ENCODE measurements around the gene DHX8. TPM values are rescaled to one million over a fixed set of nuclear protein-coding genes. Genes with fewer than 3 reads are reported as not detected.

The DHX8 gene
- polyA plus RNA-seq, 4 donors, result 21.6 to 33.8 (median 27.4) TPM

GRCh38 chr17:43543300-43543699 lies 59.5 kb downstream of the DHX8 start:
- no peak for DNase-seq
- WGBS, 3 donors, result 38 to 62% (median 61%) methylated on average over 3 to 4 of the region's 4 CpGs
- no peak overlapping the region for H3K4me3 ChIP-seq (ENCODE audit: low read depth in 1 of 3, low read length in 3 of 3)
- peaks cover 0 to 18% (median 6%) of the 10 kb centered on the region in 3 donors for H3K27me3 ChIP-seq (ENCODE audit: control insufficient read depth in 3 of 3, insufficient read depth in 3 of 3, low read length in 3 of 3)
- FAIRE-seq, result no peak
- peaks cover 0 to 15% (median 0%) of the 10 kb centered on the region in 3 donors for H3K36me3 ChIP-seq (ENCODE audit: control insufficient read depth in 3 of 3, insufficient read depth in 2 of 3, low read depth in 1 of 3, low read length in 3 of 3)
- H3K4me1 ChIP-seq (ENCODE audit: control insufficient read depth in 3 of 3, insufficient read depth in 2 of 3, low read depth in 1 of 3, low read length in 2 of 3), result peaks cover 2 to 18% (median 6%) of the 10 kb centered on the region in 3 donors
- H3K27ac ChIP-seq (ENCODE audit: low read depth in 1 of 3, low read length in 2 of 3), result no peak overlapping the region
- no peaks in the 10 kb centered on the region for H3K9me3 ChIP-seq (ENCODE audit: control insufficient read depth in 2 of 2, insufficient read depth in 1 of 2, low read depth in 1 of 2, low read length in 1 of 2)

DNA sequence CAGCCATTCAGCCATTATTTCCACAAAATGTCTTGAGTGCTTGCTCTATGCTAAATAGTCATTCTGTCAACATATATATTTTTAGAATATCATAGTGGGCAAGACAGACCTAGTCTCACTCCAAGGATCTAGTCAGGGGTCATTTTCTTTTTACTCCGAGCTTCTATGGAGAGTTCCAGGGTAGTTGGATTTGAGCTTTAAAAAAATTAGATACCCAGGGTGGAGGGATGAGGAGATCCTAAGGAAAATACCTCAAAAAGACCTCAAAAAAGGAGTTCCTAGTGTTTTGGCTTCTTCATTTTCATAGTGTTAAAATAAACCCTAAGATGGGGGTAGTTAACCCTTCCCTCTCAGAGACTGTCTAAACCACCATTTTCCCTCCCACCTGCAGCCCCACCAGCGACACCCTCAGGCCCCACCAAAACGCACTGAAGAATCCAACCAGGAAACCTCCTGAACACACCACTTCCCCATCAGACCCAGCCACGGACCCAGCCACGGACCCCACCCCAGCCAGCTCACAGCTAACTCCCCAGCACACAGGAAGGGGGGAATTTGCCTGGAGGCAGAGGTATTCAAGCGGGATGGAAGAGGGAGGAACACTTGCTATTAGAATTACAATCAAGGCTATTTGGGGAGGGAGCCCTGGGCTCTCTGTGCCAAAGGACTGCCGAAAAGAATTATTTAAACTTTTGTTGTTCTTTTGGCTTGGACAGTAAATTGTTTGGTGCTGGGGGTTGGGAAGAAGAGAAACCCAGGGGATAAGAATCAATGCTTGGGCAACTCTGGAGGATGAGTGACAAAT lies 60.2 kb downstream of the DHX8 start:
- Histone ChIP-seq H3K36me3 (ENCODE audit: control insufficient read depth in 3 of 3, insufficient read depth in 2 of 3, low read depth in 1 of 3, low read length in 3 of 3) (peaks cover 0 to 15% (median 0%) of the 10 kb centered on the region in 3 donors), H3K27me3 (ENCODE audit: control insufficient read depth in 3 of 3, insufficient read depth in 3 of 3, low read length in 3 of 3) (peaks cover 0 to 18% (median 6%) of the 10 kb centered on the region in 3 donors), H3K27ac (ENCODE audit: low read depth in 1 of 3, low read length in 2 of 3) (peak overlapping the region in 1 of 3 donors; percentile 15), H3K9me3 (ENCODE audit: control insufficient read depth in 2 of 2, insufficient read depth in 1 of 2, low read depth in 1 of 2, low read length in 1 of 2) (no peaks in the 10 kb centered on the region), H3K4me3 (ENCODE audit: low read depth in 1 of 3, low read length in 3 of 3) (peak overlapping the region in 1 of 3 donors; percentile 35), H3K4me1 (ENCODE audit: control insufficient read depth in 3 of 3, insufficient read depth in 2 of 3, low read depth in 1 of 3, low read length in 2 of 3) (peaks cover 2 to 18% (median 6%) of the 10 kb centered on the region in 3 donors)
- WGBS, 3 donors, result 25 to 32% (median 26%) methylated on average over 7 of the region's 7 CpGs
- DNase-seq (no peak), FAIRE-seq (no peak)

DNA sequence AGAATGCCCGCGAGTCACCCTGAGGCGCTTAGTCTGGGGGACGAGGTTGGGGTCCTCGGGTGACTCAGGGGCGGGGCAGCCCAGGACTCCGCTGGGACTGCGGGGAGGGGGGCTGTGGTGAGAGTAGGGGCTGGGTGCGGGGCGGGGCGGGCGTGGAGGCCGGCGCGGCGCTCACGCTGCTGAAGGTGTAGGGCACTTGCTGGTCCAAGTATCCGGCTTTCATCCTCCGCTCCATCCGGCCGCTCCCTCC lies 61.5 kb downstream of the DHX8 start:
- WGBS, 3 donors, result 0% methylated on average over 14 to 21 of the region's 21 CpGs
- peaks cover 2 to 21% (median 6%) of the 10 kb centered on the region in 3 donors for H3K4me1 ChIP-seq (ENCODE audit: control insufficient read depth in 3 of 3, insufficient read depth in 2 of 3, low read depth in 1 of 3, low read length in 2 of 3)
- H3K9me3 ChIP-seq (ENCODE audit: control insufficient read depth in 2 of 2, insufficient read depth in 1 of 2, low read depth in 1 of 2, low read length in 1 of 2), result no peaks in the 10 kb centered on the region
- H3K27me3 ChIP-seq (ENCODE audit: control insufficient read depth in 3 of 3, insufficient read depth in 3 of 3, low read length in 3 of 3), result peaks cover 0 to 18% (median 6%) of the 10 kb centered on the region in 3 donors
- FAIRE-seq (no peak), DNase-seq (peak in 1 of 2 donors; percentile 19)
- H3K27ac ChIP-seq (ENCODE audit: low read depth in 1 of 3, low read length in 2 of 3), result peak overlapping the region in 2 of 3 donors; percentile 49 to 75
- H3K36me3 ChIP-seq (ENCODE audit: control insufficient read depth in 3 of 3, insufficient read depth in 2 of 3, low read depth in 1 of 3, low read length in 3 of 3), result peaks cover 0 to 15% (median 0%) of the 10 kb centered on the region in 3 donors
- H3K4me3 ChIP-seq (ENCODE audit: low read depth in 1 of 3, low read length in 3 of 3), result peak overlapping the region; percentile 7 to 51 (median 35)

- DNase-seq (peak; percentile 89 to 95), FAIRE-seq (no peak)
- 1% methylated on average over 46 of the region's 46 CpGs for WGBS, 3 donors
- peaks cover 0 to 18% (median 6%) of the 10 kb centered on the region in 3 donors for H3K27me3 ChIP-seq (ENCODE audit: control insufficient read depth in 3 of 3, insufficient read depth in 3 of 3, low read length in 3 of 3)
- peaks cover 0 to 7% (median 0%) of the 10 kb centered on the region in 3 donors for H3K36me3 ChIP-seq (ENCODE audit: control insufficient read depth in 3 of 3, insufficient read depth in 2 of 3, low read depth in 1 of 3, low read length in 3 of 3)
- H3K27ac ChIP-seq (ENCODE audit: low read depth in 1 of 3, low read length in 2 of 3), result peak within 1 kb of the TSS in 2 of 3 donors; percentile 53 to 75
- peaks cover 2 to 26% (median 6%) of the 10 kb centered on the region in 3 donors for H3K4me1 ChIP-seq (ENCODE audit: control insufficient read depth in 3 of 3, insufficient read depth in 2 of 3, low read depth in 1 of 3, low read length in 2 of 3)
- peak within 1 kb of the TSS; percentile 13 to 51 (median 35) for H3K4me3 ChIP-seq (ENCODE audit: low read depth in 1 of 3, low read length in 3 of 3)
- H3K9me3 ChIP-seq (ENCODE audit: control insufficient read depth in 2 of 2, insufficient read depth in 1 of 2, low read depth in 1 of 2, low read length in 1 of 2), result no peaks in the 10 kb centered on the region
Measured at GRCh38 chr17:43546319-43547188, 62.8 kb downstream of the DHX8 start, which contains the start of gene ETV4. TSS of gene ETV4 (minus strand) at chr17:43546340. CDS start at chr17:43545617, 723 bp downstream.

DNA sequence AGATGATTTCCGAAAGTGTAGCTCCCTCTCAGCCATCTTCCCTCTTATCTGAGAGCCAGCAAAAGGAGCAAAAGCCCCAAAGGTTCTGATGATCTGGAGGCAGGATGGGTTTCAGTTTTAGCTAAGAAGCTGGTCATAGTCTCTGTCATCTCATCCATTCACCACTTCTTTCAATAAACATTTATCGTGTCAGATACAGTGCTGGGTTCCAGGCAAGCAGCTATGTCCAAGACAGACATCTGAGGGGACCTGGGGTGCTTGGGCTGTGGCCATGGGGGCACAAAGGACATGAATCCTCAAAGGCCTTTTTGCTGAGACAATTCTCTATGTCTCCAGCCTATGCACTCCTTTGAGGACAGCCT lies 63.4 kb downstream of the DHX8 start:
- Histone ChIP-seq H3K4me1 (ENCODE audit: control insufficient read depth in 3 of 3, insufficient read depth in 2 of 3, low read depth in 1 of 3, low read length in 2 of 3) (peaks cover 2 to 29% (median 6%) of the 10 kb centered on the region in 3 donors), H3K9me3 (ENCODE audit: control insufficient read depth in 2 of 2, insufficient read depth in 1 of 2, low read depth in 1 of 2, low read length in 1 of 2) (no peaks in the 10 kb centered on the region), H3K4me3 (ENCODE audit: low read depth in 1 of 3, low read length in 3 of 3) (no peak overlapping the region), H3K27me3 (ENCODE audit: control insufficient read depth in 3 of 3, insufficient read depth in 3 of 3, low read length in 3 of 3) (peaks cover 0 to 18% (median 6%) of the 10 kb centered on the region in 3 donors), H3K36me3 (ENCODE audit: control insufficient read depth in 3 of 3, insufficient read depth in 2 of 3, low read depth in 1 of 3, low read length in 3 of 3) (peaks cover 0 to 7% (median 0%) of the 10 kb centered on the region in 3 donors), H3K27ac (ENCODE audit: low read depth in 1 of 3, low read length in 2 of 3) (no peak overlapping the region)
- WGBS, 3 donors, result 58 to 72% (median 64%) methylated on average over 2 of the region's 2 CpGs
- DNase-seq (no peak), FAIRE-seq (no peak)

DNA sequence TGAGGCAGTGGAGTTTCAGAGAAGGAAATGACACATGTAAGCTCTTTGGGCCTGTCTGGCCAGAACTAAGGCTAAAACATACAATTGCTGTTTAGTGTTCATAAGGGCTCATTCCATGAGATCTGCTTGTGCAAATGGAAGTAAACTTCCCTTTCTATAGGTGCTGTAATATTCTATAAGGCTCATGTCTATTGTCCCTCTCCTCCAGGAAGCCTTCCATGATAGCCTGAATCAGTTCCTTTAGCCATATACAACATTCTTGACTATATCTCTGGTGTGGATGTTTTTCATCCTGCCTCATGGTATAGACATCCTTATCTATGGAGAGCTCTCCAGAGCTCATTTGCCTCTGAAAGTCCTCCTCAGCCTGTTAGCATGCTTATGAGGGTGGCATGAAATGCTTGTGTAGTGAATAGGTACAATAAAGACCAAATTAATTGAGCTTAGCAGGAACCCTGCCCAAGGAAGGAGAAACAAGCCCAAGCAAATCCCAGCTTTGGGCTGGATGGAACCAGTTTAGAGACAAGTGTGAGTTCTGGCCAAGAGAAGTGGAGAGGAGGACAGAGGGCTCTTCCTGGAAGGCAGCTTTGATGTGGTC lies 64.0 kb downstream of the DHX8 start:
- H3K4me1 ChIP-seq (ENCODE audit: control insufficient read depth in 3 of 3, insufficient read depth in 2 of 3, low read depth in 1 of 3, low read length in 2 of 3), result peaks cover 4 to 31% (median 7%) of the 10 kb centered on the region in 3 donors
- H3K27ac ChIP-seq (ENCODE audit: low read depth in 1 of 3, low read length in 2 of 3), result no peak overlapping the region
- H3K27me3 ChIP-seq (ENCODE audit: control insufficient read depth in 3 of 3, insufficient read depth in 3 of 3, low read length in 3 of 3), result peaks cover 0 to 18% (median 6%) of the 10 kb centered on the region in 3 donors
- H3K4me3 ChIP-seq (ENCODE audit: low read depth in 1 of 3, low read length in 3 of 3), result no peak overlapping the region
- H3K9me3 ChIP-seq (ENCODE audit: control insufficient read depth in 2 of 2, insufficient read depth in 1 of 2, low read depth in 1 of 2, low read length in 1 of 2), result no peaks in the 10 kb centered on the region
- no peak for DNase-seq
- no peak for FAIRE-seq
- peaks cover 0 to 5% (median 0%) of the 10 kb centered on the region in 3 donors for H3K36me3 ChIP-seq (ENCODE audit: control insufficient read depth in 3 of 3, insufficient read depth in 2 of 3, low read depth in 1 of 3, low read length in 3 of 3)

DNA sequence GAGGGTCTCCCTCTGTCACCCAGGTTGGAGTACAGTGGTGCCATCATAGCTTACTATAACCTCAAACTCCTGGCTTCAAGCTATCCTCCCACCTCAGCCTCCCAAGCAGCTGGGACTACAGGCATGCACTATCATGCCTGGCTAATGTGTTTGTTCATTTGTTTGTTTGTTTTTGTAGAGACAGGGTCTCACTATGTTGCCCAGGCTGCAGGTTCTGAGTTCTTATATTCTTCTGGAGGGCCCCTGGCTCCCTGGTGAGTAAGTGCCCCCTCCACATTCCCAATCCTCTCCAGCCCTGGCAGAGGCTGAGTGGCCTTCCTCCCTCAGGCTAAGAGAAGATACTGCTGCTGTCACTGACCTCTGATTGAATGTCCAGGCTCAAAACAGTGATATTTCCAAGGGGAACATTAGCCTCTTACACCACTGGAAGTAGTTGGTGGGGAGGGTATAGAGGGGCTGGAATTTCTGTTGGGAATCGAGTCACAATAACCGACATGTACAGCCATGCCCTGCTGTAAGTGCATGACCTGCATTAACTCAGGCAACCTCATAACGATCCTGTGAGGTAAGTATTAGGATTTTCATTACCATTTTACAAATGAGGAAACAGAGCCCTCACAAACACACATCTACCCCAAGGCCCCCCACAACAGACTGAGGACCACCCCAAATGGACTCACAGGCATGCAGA lies 65.1 kb downstream of the DHX8 start:
- Histone ChIP-seq H3K27me3 (ENCODE audit: control insufficient read depth in 3 of 3, insufficient read depth in 3 of 3, low read length in 3 of 3) (peaks cover 0 to 18% (median 6%) of the 10 kb centered on the region in 3 donors), H3K36me3 (ENCODE audit: control insufficient read depth in 3 of 3, insufficient read depth in 2 of 3, low read depth in 1 of 3, low read length in 3 of 3) (no peaks in the 10 kb centered on the region), H3K4me1 (ENCODE audit: control insufficient read depth in 3 of 3, insufficient read depth in 2 of 3, low read depth in 1 of 3, low read length in 2 of 3) (peaks cover 4 to 34% (median 7%) of the 10 kb centered on the region in 3 donors), H3K4me3 (ENCODE audit: low read depth in 1 of 3, low read length in 3 of 3) (no peak overlapping the region), H3K9me3 (ENCODE audit: control insufficient read depth in 2 of 2, insufficient read depth in 1 of 2, low read depth in 1 of 2, low read length in 1 of 2) (no peaks in the 10 kb centered on the region), H3K27ac (ENCODE audit: low read depth in 1 of 3, low read length in 2 of 3) (no peak overlapping the region)
- 74 to 82% (median 76%) methylated on average over 3 of the region's 3 CpGs for WGBS, 3 donors
- FAIRE-seq (no peak), DNase-seq (no peak)

All from small intestine (tissue), 7 donors.